Measurements from ENCODE around the gene B3GNT8.
"Not testable (repeated sequence)": the region's sequence is repeated elsewhere in the genome, so short reads cannot be mapped to it uniquely, and the experiment has no call there.

B3GNT8 gene

GRCh38 chr19:41436674-41436951 is 9.4 kb upstream of the B3GNT8 start:
- no peak for DNase-seq (ENCODE audit: low read depth in 3 of 3)

- DNase-seq (ENCODE audit: low read depth in 3 of 3), result no peak
These were observed 8.9 kb upstream of the B3GNT8 start for GRCh38 chr19:41435936-41436673.

GRCh38 chr19:41435376-41435775 is 8.2 kb upstream of the B3GNT8 start:
- not testable (repeated sequence) for DNase-seq (ENCODE audit: low read depth in 3 of 3)

- no peak for DNase-seq (ENCODE audit: low read depth in 3 of 3)
These were observed 7.3 kb upstream of the B3GNT8 start for GRCh38 chr19:41434450-41434849.

- no peak for DNase-seq (ENCODE audit: low read depth in 3 of 3)
These were observed 6.0 kb upstream of the B3GNT8 start for GRCh38 chr19:41433171-41433570.

GRCh38 chr19:41431426-41432386 is 4.5 kb upstream of the B3GNT8 start:
- DNase-seq (ENCODE audit: low read depth in 3 of 3), result no peak

GRCh38 chr19:41430922-41431321 is 3.7 kb upstream of the B3GNT8 start:
- DNase-seq (ENCODE audit: low read depth in 3 of 3), result no peak

- no peak for DNase-seq (ENCODE audit: low read depth in 3 of 3)
These were observed 1.3 kb upstream of the B3GNT8 start for GRCh38 chr19:41428481-41428859.

- DNase-seq (ENCODE audit: low read depth in 3 of 3), result peak in 1 of 3 donors; percentile 17
These were observed 690 bp upstream of the B3GNT8 start for GRCh38 chr19:41427647-41428480.

GRCh38 chr19:41426116-41426841 is 895 bp downstream of the B3GNT8 start:
- no peak for DNase-seq (ENCODE audit: low read depth in 3 of 3)

GRCh38 chr19:41425174-41426115 is 1.7 kb downstream of the B3GNT8 start:
- DNase-seq (ENCODE audit: low read depth in 3 of 3), result no peak

GRCh38 chr19:41424335-41425173 is 2.6 kb downstream of the B3GNT8 start:
- DNase-seq (ENCODE audit: low read depth in 3 of 3), result no peak

GRCh38 chr19:41422955-41423354 is 4.2 kb downstream of the B3GNT8 start:
- no peak for DNase-seq (ENCODE audit: low read depth in 3 of 3)

GRCh38 chr19:41422456-41422855 is 4.7 kb downstream of the B3GNT8 start:
- no peak for DNase-seq (ENCODE audit: low read depth in 3 of 3)

- no peak for DNase-seq (ENCODE audit: low read depth in 3 of 3)
These were observed 5.2 kb downstream of the B3GNT8 start for GRCh38 chr19:41421973-41422372.

- DNase-seq (ENCODE audit: low read depth in 3 of 3), result no peak
These were observed 5.9 kb downstream of the B3GNT8 start for GRCh38 chr19:41421314-41421713.

- DNase-seq (ENCODE audit: low read depth in 3 of 3), result no peak
These were observed 6.9 kb downstream of the B3GNT8 start for GRCh38 chr19:41420101-41420880.

- DNase-seq (ENCODE audit: low read depth in 3 of 3), result no peak
These were observed 10.9 kb downstream of the B3GNT8 start for GRCh38 chr19:41416194-41416674.

Data from stimulated activated CD4-positive, alpha-beta T cell treated with anti-CD3 and anti-CD28 coated beads, TNF-alpha, amount 100 ng/mL, for 48 hours (primary cell).